ENCODE measurements around the gene ZBED4. TPM values are rescaled to one million over a fixed set of nuclear protein-coding genes. Genes with fewer than 3 reads are reported as not detected.
A peak's percentile ranks its signal among the peaks of the same experiment; 100 is the strongest.
"Not testable (repeated sequence)": the region's sequence is repeated elsewhere in the genome, so short reads cannot be mapped to it uniquely, and the experiment has no call there.

Gene ZBED4
- total RNA-seq, 2 experiments from 2014 or later = 20.0 to 20.8 TPM

GRCh38 chr22:49850959-49851802, 2.5 kb upstream of the ZBED4 start:
- H3K9me3 Mint-ChIP-seq = no peaks in the 10 kb centered on the region
- peaks cover 43% of the 10 kb centered on the region for H3K4me1 Mint-ChIP-seq
- no peak for DNase-seq
- peaks cover 5% of the 10 kb centered on the region for H3K36me3 Mint-ChIP-seq (ENCODE audit: low read depth)
- POLR2A ChIA-PET = no interaction called here
- peak overlapping the region; percentile 56 for H3K4me3 Mint-ChIP-seq
- H3K27ac Mint-ChIP-seq = peak overlapping the region; percentile 67
- H3K27me3 Mint-ChIP-seq = peaks cover 33% of the 10 kb centered on the region
- CTCF ChIA-PET = no interaction called here

- Mint-ChIP-seq H3K27ac (peak overlapping the region; percentile 79), H3K4me3 (peak overlapping the region; percentile 64), H3K4me1 (peaks cover 44% of the 10 kb centered on the region), H3K27me3 (peaks cover 21% of the 10 kb centered on the region)
- POLR2A ChIA-PET = interaction anchor here (0.6 kb wide), 1 partner anchor 393 kb away, joined by 3 read pairs; no protein-coding TSS in a partner anchor
- H3K36me3 Mint-ChIP-seq (ENCODE audit: low read depth); CTCF ChIA-PET; DNase-seq; H3K9me3 Mint-ChIP-seq: not testable (repeated sequence)
Observed at GRCh38 chr22:49852568-49852897, 1.1 kb upstream of the ZBED4 start.

DNA sequence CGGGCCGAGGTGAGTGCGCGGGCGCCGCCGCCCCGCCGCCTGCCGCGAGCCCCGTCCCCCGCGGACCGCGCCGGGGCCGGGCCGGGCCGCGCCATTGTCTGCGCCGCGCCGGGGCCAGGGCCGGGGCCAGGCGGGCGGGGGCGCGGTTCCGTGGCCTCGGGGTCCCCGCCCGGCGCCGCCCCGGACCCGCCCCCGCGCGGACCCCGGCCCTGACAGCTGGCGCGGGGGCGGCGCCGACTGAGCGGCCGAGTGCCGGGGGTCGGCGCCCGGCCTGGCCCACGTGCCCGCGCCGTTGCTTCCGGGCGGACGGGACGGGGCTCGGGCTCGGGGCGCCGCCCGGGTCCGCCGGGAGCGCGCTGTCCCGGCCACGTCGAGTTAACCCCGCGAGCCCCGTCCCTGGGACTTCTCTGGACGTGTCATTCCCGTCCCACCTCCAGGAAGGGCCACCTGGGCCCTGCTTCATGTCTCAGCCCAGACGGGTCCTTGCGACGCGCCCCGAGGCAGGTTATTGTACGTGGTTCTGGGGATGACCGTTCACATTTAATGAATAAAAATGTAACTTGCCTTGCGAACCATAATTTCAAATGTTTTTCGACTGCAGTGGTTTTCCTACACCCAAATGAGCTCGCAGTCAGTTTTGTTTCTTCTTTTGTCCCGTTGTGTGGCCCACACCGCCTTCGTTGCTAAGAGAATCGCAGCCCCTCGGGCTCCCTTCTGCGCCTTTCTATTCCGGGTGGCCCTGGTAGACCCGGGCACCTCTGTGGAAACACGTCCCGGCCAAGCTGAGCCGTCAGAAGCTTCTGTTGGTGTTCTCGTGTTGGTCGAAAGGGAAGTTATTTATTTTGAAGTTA, 562 bp downstream of the ZBED4 start:
- H3K36me3 Mint-ChIP-seq (ENCODE audit: low read depth) = peaks cover 8% of the 10 kb centered on the region
- ChIA-PET POLR2A (no interaction called here), CTCF (interaction anchor here (0.6 to 1.3 kb wide), 3 partner anchors 9 to 14 kb away, joined by 3 read pairs; no protein-coding TSS in a partner anchor)
- H3K27me3 Mint-ChIP-seq = peaks cover 13% of the 10 kb centered on the region
- H3K9me3 Mint-ChIP-seq = no peaks in the 10 kb centered on the region
- DNase-seq = peak; percentile 29
- H3K4me1 Mint-ChIP-seq = peaks cover 49% of the 10 kb centered on the region
- peak overlapping the region; percentile 84 for H3K4me3 Mint-ChIP-seq
- H3K27ac Mint-ChIP-seq = peak overlapping the region; percentile 89

DNA sequence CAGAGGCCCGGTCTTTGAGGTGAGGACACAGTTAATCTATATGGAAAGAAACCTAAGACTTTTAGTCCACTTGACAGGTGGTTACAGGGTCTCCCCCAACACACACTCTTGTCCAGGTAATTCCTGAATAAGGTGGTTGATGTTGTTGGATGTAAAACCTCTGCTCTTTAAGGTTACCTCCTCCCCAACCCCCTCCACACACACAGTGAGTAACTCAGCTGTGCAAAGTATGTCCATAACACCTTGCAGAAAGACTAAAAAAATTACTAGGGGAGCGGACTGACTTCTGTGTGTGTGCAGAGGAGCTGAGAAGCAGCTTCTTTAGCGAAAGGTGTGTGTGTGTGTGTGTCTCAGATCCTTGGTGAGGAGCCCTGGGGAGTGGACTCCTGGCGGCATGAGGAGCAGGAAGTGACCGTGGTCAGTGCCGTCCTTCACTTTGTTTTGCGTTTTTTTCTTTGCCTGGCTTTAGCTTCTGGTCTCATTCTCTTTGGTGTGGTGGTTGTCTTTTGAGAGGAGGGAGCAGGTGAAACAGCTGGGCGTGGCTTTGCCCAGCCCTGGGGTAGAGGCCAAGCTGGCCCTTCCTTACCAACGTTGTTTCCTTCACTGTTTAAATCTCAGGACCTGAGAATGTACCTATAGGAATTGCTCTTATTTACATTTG, 1.7 kb downstream of the ZBED4 start:
- Mint-ChIP-seq H3K27me3 (peaks cover 10% of the 10 kb centered on the region), H3K27ac (peak overlapping the region; percentile 89), H3K4me1 (peaks cover 45% of the 10 kb centered on the region), H3K4me3 (peak overlapping the region; percentile 84), H3K9me3 (no peaks in the 10 kb centered on the region), H3K36me3 (ENCODE audit: low read depth) (peaks cover 8% of the 10 kb centered on the region)
- no peak for DNase-seq
- ChIA-PET CTCF (interaction anchor here (1.0 to 1.3 kb wide), 3 partner anchors 9 to 112 kb away, joined by 3 to 5 read pairs (median 3); no protein-coding TSS in a partner anchor), POLR2A (no interaction called here)

GRCh38 chr22:49856343-49856742, 2.7 kb downstream of the ZBED4 start:
- peaks cover 8% of the 10 kb centered on the region for H3K36me3 Mint-ChIP-seq (ENCODE audit: low read depth)
- H3K27me3 Mint-ChIP-seq = peaks cover 4% of the 10 kb centered on the region
- CTCF ChIA-PET = interaction anchor here (1.0 to 1.3 kb wide), 3 partner anchors 12 to 112 kb away, joined by 3 to 5 read pairs (median 3); no protein-coding TSS in a partner anchor
- no peak for DNase-seq
- peaks cover 38% of the 10 kb centered on the region for H3K4me1 Mint-ChIP-seq
- no peak overlapping the region for H3K4me3 Mint-ChIP-seq
- no peak overlapping the region for H3K27ac Mint-ChIP-seq
- POLR2A ChIA-PET = interaction anchor here (0.6 kb wide), 1 partner anchor 1105 kb away, joined by 6 read pairs; no protein-coding TSS in a partner anchor
- no peaks in the 10 kb centered on the region for H3K9me3 Mint-ChIP-seq

DNA sequence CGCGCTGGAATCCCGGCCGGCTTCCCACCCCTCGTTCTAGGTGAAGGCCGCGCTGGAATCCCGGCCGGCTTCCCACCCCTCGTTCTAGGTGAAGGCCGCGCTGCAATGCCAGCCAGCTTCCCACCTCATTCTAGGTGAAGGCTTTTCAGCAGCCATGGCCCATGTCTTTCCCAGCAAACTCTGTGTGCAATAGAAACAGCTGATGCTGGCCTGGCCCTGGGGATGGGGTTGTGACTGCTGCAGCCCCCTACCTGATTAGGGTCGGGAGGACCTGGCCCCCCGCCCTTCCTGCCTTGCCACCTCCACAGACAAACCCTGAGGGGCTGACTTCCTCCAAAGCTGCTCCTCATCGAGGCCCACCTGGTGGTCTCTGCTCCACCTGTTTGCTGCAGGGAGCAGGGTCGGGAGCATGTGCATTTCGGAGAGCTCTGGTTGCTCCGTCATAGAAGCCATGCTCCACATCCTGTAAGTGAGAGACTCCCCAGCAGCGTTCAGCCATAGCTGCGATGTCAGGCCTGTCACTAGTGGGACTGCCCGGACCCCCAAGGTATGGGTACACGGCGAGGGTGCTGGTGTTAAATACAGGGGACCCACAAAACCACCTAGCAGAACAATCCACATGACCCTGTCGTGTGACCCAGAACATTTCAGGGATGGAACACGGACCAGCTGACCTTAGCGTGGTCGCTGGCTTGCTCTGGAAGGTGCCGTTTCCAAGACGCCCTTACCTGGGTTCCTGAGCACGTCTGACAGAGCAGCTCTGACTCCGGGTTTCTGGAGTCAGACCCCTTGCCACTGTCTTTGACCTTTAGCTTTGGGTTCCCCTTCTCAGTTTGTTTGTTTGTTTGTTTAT, 3.3 kb downstream of the ZBED4 start:
- no peak for DNase-seq
- Mint-ChIP-seq H3K9me3 (no peaks in the 10 kb centered on the region), H3K27ac (peak overlapping the region; percentile 13), H3K4me3 (no peak overlapping the region), H3K36me3 (ENCODE audit: low read depth) (peaks cover 10% of the 10 kb centered on the region), H3K4me1 (peaks cover 36% of the 10 kb centered on the region), H3K27me3 (no peaks in the 10 kb centered on the region)
- CTCF ChIA-PET = interaction anchor here (1.0 to 1.1 kb wide), 2 partner anchors 11 to 14 kb away, joined by 3 read pairs; no protein-coding TSS in a partner anchor
- POLR2A ChIA-PET = no interaction called here

GRCh38 chr22:49858827-49859226, 5.2 kb downstream of the ZBED4 start:
- POLR2A ChIA-PET = no interaction called here
- no peak for DNase-seq
- Mint-ChIP-seq H3K9me3 (no peaks in the 10 kb centered on the region), H3K27ac (no peak overlapping the region), H3K4me1 (peaks cover 39% of the 10 kb centered on the region), H3K4me3 (no peak overlapping the region), H3K36me3 (ENCODE audit: low read depth) (peaks cover 13% of the 10 kb centered on the region), H3K27me3 (no peaks in the 10 kb centered on the region)
- CTCF ChIA-PET = no interaction called here

- POLR2A ChIA-PET = no interaction called here
- Mint-ChIP-seq H3K27me3 (no peaks in the 10 kb centered on the region), H3K36me3 (ENCODE audit: low read depth) (peaks cover 30% of the 10 kb centered on the region), H3K4me3 (no peak overlapping the region), H3K4me1 (peaks cover 39% of the 10 kb centered on the region), H3K9me3 (peaks cover 13% of the 10 kb centered on the region), H3K27ac (no peak overlapping the region)
- CTCF ChIA-PET = no interaction called here
- no peak for DNase-seq
Observed at GRCh38 chr22:49861642-49862495, 8.2 kb downstream of the ZBED4 start.

DNA sequence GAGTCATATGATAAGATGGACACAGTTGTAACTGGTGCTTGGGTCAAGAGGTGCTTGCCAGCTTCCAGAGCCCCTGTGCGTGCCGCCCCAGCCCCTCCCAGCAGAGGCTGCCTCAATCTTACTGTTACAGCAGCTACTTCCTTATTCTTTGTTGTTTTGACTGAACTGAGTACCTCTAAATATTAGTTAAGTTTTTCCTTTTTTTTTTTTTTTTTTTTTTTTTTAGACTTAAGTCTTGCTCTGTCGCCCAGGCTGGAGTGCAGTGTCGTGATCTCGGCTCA, 8.8 kb downstream of the ZBED4 start:
- no peak for DNase-seq
- H3K27me3 Mint-ChIP-seq = no peaks in the 10 kb centered on the region
- H3K36me3 Mint-ChIP-seq (ENCODE audit: low read depth) = peaks cover 36% of the 10 kb centered on the region
- no peak overlapping the region for H3K27ac Mint-ChIP-seq
- no peak overlapping the region for H3K4me3 Mint-ChIP-seq
- CTCF ChIA-PET = no interaction called here
- POLR2A ChIA-PET = no interaction called here
- peaks cover 44% of the 10 kb centered on the region for H3K4me1 Mint-ChIP-seq
- H3K9me3 Mint-ChIP-seq = peaks cover 17% of the 10 kb centered on the region

GRCh38 chr22:49863931-49864330, 10.3 kb downstream of the ZBED4 start:
- H3K27me3 Mint-ChIP-seq = no peaks in the 10 kb centered on the region
- ChIA-PET CTCF (interaction anchor here (1.1 kb wide), 1 partner anchor 67 kb away, joined by 3 read pairs; no protein-coding TSS in a partner anchor), POLR2A (no interaction called here)
- no peak overlapping the region for H3K4me3 Mint-ChIP-seq
- H3K27ac Mint-ChIP-seq = peak overlapping the region; percentile 14
- DNase-seq = peak; percentile 23
- peaks cover 49% of the 10 kb centered on the region for H3K36me3 Mint-ChIP-seq (ENCODE audit: low read depth)
- peaks cover 19% of the 10 kb centered on the region for H3K9me3 Mint-ChIP-seq
- peaks cover 54% of the 10 kb centered on the region for H3K4me1 Mint-ChIP-seq

DNA sequence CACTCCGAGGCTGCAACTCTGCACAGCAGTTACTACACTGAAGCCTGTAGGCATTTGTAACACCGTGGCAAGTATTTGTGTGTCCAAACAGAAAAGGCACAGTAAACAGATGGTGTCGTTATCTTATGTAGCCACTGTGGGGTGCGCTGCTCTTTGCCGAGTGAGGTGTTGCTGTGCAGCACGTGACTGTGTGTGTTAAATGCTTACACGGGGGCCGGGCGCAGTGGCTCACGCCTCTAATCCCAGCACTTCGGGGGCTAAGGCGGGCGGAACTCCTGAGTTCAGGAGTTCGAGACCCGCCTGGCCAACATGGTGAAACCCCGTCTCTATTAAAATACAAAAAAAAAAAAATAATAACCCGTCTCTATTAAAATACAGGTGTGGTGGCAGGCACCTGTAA, 11.5 kb downstream of the ZBED4 start:
- POLR2A ChIA-PET = no interaction called here
- H3K27ac Mint-ChIP-seq = no peak overlapping the region
- CTCF ChIA-PET = no interaction called here
- H3K4me3 Mint-ChIP-seq = no peak overlapping the region
- peaks cover 59% of the 10 kb centered on the region for H3K36me3 Mint-ChIP-seq (ENCODE audit: low read depth)
- DNase-seq = no peak
- peaks cover 63% of the 10 kb centered on the region for H3K4me1 Mint-ChIP-seq
- H3K9me3 Mint-ChIP-seq = peaks cover 29% of the 10 kb centered on the region
- no peaks in the 10 kb centered on the region for H3K27me3 Mint-ChIP-seq

All from activated CD4-positive, alpha-beta T cell treated with anti-CD3 and anti-CD28 coated beads, Interleukin-2, amount 10 ng/mL, durations not matched to agents 7 days and 5 days (primary cell).